ENCODE data around the gene CACNA1B.

- TF ChIP-seq ZFP1 (CRISPR knock-in tag; IDR thresholded peaks at IDR 0.05) (no peak), NR3C1 (CRISPR knock-in tag; IDR thresholded peaks at IDR 0.05) (no peak), ZNF547 (CRISPR knock-in tag; IDR thresholded peaks at IDR 0.05) (no peak), CTCF (CRISPR knock-in tag; IDR thresholded peaks at IDR 0.05) (no peak), RFX5 (IDR thresholded peaks at IDR 0.05; ENCODE audit: low read depth, low read length) (no peak), HOXA7 (CRISPR knock-in tag; IDR thresholded peaks at IDR 0.05) (no peak), ZNF543 (CRISPR knock-in tag; IDR thresholded peaks at IDR 0.05) (no peak), IRF1 (CRISPR knock-in tag; IDR thresholded peaks at IDR 0.05; ENCODE audit: low read depth) (no peak), TSC22D2 (CRISPR knock-in tag; IDR thresholded peaks at IDR 0.05; ENCODE audit: borderline replicate concordance) (no peak), ZNF20 (CRISPR knock-in tag; IDR thresholded peaks at IDR 0.05) (no peak), ZNF572 (CRISPR knock-in tag; IDR thresholded peaks at IDR 0.05) (no peak)
Measured at GRCh38 chr9:138077898-138078540, 200.4 kb downstream of the CACNA1B start.

All from HepG2 (cell line).